Stimulated activated CD4-positive, alpha-beta T cell treated with anti-CD3 and anti-CD28 coated beads, Interleukin-15, amount 100 ng/mL, for 1 hour (primary cell): ENCODE results near the gene MEGF11.

Experiments used
- DNase-seq, 2 donors: peaks; one replicate each; pipeline ENCODE4 v3.0.0-alpha.2; 2020; ENCODE audit warnings: low read depth in 1 of 2, low spot score in 1 of 2

Gene MEGF11

GRCh38 chr15:66147440-66147839 is 106.1 kb downstream of the MEGF11 start:
- DNase-seq, result no peak

DNA sequence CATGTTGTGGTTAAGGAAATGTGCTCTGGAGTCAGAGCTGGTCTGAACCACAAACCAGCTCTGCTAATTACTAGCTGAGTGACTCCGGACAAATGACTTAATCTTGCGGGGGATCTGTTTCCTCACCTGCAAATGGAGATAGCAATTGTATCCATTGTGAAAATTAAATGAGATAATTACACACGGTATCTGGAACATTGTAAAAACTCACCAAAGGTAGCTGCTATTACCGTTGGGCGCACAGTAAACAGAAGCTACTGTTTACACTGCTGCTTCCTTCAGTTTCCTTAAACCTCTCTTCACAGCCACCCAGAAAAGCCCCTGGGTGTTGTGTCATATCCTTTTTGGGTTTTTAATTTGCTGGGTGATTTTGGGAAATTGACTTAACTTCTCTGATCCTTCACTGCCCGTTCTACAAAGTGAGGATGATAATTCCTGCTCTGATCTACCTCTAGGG is 107.8 kb downstream of the MEGF11 start:
- DNase-seq, result no peak

DNA sequence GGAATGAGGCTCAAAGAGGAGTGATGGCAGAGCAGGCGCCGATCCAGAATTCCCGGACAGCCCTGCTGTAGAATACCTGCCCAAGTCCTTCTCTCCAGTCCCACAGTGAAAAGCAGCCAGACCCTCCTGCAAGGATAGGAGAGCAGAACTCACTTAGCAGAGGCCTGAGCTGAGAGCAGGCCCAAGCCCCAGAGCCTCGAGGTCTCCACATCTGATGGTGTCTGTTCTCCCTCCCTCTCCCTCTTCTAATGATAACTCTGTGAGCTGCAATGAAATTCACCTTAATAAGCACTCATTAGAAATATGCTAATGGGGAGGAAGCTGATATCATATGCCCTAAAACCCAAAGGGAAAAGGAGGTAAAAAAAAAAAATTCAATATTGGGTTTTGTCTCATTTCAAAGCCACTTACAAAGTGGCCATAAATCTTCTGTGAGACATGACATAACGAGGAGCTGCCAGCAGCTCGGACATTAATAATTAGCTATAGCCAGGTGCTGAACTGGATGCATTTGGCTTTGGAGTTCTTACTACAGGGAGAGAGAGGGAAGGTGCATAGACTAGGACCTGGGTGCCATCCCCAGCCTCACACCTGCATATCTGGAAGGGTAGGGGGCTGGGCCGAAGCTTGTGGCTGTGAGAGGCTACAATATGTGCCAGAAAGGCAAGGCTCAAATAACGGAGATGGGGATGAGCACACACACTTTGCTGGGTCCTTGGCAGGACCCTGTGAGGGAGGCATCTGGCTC is 108.4 kb downstream of the MEGF11 start:
- no peak for DNase-seq

GRCh38 chr15:66142285-66142684 is 111.3 kb downstream of the MEGF11 start:
- DNase-seq, result no peak

DNA sequence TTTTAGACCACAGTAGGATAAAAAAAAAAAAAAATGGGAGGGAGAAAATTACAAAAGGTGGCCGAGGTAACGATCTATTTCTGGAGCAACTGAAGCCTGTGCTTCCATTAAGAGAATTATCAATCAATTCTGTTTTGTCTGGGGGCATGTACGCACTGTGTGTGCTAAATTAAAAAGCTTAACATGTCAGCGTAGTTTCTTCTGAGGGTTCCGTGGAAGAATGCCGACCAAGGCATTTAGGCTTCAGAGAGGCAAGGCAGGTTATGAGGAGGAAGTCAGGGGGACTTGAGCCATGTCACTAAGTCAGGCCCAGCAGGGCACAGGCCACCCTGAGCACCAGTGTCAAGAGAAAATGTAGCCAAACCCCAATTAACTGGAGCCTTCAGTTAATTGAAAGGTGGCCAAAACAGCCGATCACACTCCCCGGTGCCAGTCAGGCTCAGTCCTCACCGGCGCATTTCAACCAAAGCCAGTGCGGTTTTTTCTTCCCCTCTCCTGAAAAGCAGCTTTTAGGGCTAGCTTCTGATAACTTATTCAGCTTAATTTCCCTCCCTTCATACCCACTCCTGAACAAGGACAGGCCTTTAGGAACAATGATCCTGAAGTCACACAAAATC is 113.9 kb downstream of the MEGF11 start:
- DNase-seq, result no peak

GRCh38 chr15:66138892-66139590 is 114.5 kb downstream of the MEGF11 start:
- DNase-seq, result no peak

- no peak for DNase-seq
These were observed 115.3 kb downstream of the MEGF11 start for GRCh38 chr15:66138096-66138783.

GRCh38 chr15:66136948-66137347 is 116.6 kb downstream of the MEGF11 start:
- no peak for DNase-seq

- DNase-seq, result no peak
These were observed 117.9 kb downstream of the MEGF11 start for GRCh38 chr15:66135664-66136063.

GRCh38 chr15:66134284-66134683 is 119.3 kb downstream of the MEGF11 start:
- no peak for DNase-seq

DNA sequence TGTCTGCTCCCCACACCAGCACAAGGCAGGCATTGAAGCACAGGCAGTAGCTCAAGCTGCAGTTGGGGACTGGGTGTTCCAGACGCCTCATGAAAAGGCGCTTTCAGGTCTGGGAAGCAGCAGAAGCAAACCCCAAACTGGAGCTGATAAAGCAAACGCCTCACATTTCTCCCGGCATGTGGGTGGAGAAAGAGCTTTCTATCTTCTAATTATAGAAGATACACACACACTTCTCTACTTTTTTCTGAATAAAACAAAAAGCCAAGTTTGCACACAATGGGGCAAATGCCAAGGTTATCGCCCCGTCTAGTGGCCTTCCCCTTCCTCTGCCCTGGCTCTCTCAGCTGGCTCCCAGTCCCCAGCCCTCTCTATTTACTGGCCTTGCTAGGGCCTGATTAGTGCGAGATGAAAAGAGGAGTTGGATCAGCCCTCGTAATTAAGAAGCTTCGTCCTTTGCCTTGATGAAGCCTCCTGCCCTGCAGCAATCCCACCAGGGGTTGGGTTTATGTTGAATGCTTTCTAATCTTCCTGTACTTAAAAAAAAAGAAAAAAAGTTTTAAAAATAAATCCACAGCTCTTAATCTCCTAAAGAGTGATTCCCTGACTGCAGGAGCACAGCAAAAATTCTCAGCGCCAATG is 120.2 kb downstream of the MEGF11 start:
- no peak for DNase-seq

GRCh38 chr15:66132251-66132816 is 121.2 kb downstream of the MEGF11 start:
- no peak for DNase-seq

- DNase-seq, result no peak
These were observed 121.7 kb downstream of the MEGF11 start for GRCh38 chr15:66131831-66132230.

- no peak for DNase-seq
These were observed 122.3 kb downstream of the MEGF11 start for GRCh38 chr15:66131200-66131599.

DNA sequence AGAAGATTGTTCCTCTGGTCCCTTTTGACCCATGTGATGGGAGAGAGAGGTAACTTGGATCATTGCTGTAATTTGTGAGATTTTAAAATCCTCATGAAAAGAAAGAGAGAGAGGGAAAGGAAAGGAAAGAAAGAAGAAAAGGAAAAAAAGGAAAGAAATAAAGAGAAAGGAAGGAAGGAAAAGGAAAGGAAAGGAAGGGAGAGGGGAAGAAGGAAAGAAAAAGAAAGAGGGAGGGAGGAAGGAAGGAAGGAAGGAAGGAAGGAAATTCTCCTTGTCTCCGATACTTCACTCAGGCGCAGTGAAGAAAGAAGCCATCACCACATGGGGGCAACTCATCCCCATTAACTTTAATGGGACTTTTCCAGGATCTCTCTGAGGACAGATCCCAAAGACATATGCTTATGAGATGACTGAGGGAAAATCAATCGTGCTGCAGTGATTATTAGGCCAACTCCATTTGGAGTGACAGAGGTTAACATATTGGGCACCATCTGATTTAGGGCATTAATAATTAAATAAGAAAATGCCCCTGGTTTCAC is 123.0 kb downstream of the MEGF11 start:
- no peak for DNase-seq

GRCh38 chr15:66129586-66129985 is 124.0 kb downstream of the MEGF11 start:
- DNase-seq, result no peak

DNA sequence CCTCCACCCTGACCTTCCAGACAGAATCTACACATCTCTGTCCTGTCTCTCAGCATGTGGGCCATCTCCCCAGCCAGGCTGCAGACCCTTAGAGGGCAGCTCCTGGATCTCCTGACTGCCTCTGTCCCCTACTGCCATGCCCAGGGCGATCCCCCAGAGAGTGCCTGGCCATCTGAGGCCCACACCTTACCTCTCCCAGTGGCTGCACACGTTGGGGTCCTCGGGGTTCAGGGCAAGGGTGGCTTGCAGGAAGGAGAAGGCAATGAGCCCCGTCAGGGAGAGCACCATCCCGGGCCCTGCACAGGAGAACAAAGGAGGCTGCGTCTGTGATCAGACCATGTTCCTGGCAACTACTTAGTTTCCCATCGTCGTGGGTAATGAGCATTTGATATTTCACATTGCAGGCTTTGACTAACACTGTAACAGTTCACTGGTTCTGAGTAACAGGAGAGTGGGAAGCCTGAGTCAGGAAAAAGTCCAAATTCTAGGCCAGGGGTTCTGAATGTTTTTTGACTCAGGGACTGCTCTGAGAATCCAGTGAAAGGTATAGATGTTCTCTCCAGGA is 125.4 kb downstream of the MEGF11 start:
- DNase-seq, result no peak

GRCh38 chr15:66126456-66126855 is 127.1 kb downstream of the MEGF11 start:
- DNase-seq, result no peak

GRCh38 chr15:66126031-66126441 is 127.5 kb downstream of the MEGF11 start:
- DNase-seq, result no peak

GRCh38 chr15:66124651-66125050 is 128.9 kb downstream of the MEGF11 start:
- no peak for DNase-seq
